NCI-H345 treated with DMSO at 0.1 percent for 48 hours (cell line): ENCODE data around the gene PRR36.

Experiments used
- DNase-seq: peaks from one replicate; lab custom pipeline; 2025; ENCODE audit not compliant: unreplicated experiment; lab: John Stamatoyannopoulos, UW

PRR36 gene

DNA sequence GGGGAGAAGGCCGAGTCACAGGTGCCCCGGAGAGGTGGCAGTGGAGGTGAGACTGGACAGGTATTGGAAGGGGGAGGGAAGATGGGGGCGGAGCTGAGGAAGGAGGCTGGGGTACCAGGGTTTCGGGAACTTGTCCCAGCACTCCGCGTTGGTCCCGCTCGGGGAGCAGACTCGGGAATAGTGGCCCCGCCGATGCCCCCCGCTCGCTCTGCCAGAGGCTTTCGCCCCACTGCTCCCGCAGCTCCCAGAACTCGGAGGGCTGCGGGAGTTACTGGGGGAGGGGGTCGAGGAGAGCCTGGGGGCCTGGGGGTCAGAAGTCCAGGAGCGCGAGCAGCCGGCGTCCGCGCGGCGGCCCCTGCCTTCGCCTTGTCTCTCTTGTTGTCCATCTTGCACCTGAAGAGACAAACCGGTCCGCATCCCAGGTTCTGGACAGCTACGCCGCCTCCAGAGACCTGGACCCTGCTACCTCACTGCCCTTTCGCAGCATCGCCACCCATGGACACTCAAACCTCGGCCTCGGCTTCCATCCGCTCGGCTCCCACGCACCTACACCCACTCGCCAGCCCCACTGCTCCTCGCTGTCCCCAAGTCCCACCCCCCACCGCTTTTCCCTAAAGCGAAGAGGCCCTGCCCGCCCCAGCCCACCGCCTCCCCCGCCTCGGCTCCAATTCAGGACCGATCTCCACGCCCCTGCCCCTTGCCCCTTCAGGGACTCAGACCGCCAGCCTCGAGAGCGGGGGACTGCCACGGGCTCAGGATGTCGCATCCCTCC is 700 bp downstream of the PRR36 start:
- no peak for DNase-seq

DNA sequence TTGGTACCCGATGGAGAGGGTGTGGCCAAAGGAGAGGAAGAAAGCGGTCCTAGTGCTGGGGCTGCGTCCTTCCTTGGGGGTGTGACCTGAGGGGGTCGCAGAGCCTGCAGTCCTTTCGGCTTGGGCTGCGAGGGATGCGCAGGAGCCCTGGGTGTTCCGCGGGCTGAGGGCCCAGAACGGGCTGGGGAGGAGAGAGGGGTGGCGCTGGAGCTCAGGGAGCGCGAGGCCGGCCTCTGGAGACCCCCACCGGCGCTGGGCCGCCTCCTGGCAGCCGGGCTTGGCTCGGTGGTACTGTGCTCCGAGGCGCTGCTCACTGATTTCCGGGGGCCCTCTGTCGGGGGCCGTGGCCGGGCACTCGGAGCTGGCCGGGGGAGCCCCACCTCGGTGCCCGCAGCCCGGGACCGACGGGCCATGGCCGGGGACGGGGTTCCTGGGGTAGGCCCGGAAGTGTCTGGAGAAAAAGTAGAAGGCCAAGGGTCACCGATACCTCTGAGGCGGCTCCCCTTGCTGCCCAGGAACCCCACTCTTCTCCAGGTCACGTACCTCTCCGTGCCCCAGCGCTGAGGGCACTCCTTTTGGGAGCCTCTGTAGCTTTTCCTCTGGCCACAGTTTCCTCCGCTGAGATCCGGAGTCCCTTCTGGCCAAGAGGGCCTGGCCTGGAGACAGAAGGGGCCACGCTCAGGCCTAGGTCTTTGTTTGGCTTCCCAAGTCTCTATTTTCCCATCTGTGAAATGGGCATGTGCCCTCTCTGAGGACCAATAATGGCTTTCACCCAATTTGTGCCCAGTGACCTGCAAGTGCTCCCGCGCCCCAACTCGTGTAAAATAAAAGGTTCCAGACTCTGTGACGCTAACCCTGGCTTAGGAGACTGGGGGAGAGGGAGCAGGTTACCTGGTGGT is 1.6 kb downstream of the PRR36 start:
- no peak for DNase-seq

DNA sequence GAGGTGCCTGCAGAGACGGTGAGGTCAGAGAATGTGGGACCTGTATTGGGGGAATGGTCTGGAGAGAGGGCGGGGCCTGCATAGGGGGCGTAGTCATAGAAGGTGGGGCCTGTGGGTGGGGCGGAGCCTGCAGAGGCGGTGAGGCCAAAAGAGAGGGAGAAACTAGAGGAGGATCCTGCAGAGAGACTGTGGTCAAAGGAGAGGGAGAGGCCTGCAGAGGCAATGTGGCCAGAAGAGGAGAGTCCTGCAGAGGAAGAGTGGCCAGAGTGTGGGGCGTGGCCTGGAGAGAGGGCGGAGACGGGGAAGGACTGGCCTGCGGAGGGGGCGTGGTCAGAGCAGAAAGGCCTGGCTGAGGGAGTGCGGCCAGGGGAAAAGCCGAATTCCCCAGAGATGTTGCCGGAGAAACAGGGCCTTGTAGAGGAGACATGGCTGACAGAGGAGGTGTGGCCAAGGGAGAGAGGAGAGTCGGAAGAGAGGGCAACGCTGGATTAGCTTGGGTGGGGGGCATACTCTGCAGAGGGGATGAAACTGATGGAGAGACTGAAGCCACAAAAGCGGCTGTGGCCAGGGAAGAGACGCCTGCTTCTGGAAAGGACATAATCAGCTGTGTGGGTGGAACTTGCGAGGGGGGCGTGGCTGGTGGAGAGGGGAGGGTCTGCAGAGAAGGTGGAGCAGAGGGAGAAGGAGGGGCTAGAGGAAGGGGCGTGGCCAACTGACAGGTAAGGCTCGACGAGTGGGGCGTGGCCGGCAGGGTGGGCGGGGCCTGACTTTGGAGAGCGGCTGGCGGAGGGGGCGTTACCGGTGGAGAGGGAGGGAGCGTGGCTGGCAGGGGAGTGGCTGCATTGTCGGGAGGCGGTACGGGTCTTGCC is 2.5 kb downstream of the PRR36 start:
- DNase-seq, result peak; percentile 39

DNA sequence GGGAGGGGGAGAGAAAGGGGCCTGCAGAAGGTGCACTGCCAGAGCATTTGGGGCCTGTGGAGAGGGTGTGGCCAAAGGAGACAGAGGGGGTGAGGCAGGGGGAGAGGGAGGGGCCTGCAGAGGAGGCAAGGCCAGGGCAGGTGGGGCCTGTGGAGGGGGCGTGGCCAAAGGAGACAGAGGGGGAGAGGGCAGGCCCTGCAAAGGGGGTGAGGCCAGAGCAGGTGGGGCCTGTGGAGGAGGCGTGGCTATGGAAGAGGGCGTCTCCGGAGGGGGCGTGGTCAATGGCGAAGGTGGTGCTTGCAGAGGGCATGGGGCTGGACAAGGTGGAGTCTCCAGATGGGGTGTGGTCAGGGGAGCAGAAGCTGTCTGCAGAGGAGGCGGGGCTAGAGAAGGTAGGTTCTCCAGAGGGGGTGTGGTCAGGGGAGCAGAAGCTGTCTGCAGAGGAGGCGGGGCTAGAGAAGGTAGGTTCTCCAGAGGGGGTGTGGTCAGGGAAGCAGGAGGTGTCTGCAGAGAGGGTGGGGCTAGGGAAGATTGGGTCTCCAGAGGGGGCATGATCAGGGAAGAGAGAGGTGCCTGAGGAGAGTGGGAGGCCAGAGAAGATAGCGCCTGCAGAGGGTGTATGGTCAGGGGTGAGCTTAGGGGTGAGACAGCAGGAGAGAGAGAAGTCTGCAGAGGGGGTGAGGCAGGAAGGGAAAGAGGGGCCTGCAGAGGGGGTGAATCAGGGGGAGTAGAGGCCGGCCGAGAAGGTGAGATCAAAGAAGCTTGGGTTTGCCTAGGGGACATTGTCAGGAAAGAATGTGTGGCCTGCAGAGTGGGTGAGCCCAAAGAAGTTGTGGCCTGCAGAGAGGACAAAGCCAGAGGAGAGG is 3.4 kb downstream of the PRR36 start:
- DNase-seq, result no peak

DNA sequence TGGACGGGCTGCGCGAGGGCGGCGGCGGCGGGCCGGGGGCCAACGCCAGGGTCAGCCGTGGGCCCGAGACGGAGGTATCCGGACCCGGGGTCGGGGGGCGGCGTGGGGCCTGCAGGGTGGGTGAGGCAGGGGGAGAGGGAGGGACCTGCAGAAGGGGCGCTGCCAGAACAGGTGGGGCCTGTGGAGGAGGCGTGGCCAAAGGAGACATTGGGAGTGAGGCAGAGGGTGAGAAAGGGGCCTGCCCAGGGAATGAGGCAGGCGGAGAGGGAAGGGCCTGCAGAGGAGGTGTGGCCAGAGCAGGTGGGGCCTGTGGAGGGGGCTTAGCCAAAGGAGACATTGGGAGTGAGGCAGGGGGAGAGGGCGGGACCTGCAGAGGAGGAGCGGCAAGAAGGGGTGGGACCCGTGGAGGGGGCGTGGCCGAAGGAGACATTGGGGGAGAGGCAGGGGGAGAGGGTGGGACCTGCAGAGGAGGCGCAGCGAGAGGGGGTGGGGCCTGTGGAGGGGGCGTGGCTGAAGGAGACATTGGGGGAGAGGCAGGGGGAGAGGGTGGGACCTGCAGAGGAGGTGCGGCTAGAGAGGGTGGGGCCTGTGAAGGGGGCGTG is 4.2 kb downstream of the PRR36 start:
- DNase-seq, result no peak

DNA sequence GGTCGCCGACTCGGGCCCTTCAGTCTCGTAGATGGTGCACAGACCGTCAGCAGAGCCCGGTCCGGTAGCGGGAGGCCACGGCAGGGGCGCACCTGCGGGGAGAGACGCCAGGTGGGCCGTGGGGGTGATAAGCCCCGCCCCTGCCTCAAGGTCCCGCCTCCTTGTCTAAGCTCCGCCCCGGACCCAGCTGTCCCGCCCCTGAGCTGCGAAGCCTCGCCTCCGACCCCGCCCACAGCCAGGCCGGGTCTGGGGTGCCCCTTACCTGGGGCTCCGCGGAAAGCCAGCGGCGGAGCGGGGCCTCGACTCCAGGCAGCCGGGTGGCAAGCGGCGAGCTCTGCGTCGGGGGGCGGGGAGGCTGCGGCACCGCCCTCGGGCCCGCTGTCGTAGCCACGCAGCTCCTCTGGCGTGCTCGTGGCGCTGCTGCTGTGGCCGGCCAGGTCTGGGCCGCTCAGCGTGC is 4.7 kb downstream of the PRR36 start:
- no peak for DNase-seq

DNA sequence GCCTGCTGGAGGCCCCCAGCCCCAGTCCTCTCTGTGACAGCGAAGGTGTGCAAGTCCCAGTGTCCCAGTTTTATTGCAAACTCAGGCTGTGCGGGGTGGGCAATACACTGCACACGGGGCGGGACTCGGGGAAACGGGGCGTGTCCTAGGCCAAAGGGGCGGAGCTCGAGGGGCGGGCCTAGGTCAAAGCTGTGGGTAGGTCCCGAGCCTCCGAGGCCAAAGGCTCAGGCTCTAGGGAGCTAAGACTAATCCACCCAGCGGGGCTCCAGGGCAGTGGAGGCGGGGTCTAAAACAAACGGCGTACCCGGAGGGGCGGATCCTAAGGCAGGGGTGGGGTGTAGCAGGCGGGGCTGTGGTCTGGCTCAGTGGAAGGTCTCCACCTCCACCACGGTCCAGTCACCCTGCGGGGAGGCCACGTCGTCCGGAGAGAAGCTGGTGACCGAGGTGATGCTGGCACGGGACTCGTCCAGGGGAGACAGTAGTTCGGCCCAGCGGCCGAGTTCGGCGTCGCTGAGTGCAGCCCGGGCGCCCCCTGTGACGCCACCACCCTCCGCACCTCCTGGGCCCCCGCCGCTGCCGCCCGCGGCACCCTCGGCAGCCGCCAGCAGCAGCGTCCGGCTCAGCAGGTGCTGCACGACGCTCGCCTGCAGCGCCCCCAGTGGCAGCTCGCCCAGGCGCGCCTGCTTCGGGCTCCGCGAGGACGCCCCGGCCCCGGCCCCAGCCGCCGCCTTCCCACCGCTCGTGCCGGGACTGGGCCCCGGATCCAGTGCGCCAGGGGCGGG is 5.3 kb downstream of the PRR36 start:
- DNase-seq, result no peak

DNA sequence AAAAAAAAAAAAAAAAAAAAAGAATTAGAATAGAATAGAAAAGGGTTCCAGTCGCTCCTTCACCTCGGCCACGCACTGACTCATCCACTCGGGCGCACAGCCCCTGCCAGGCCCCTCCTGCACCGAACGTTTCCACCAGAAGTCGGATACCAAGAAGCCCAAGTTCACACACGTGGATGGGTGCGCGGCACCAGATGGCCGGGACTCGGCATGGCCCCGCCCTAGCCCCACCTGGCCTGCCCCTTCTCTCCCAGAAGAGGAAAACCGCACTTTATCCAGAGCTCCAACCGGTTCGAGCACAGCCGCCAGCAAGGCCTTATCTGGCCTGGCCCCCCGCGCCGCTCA is 5.9 kb downstream of the PRR36 start:
- no peak for DNase-seq

DNA sequence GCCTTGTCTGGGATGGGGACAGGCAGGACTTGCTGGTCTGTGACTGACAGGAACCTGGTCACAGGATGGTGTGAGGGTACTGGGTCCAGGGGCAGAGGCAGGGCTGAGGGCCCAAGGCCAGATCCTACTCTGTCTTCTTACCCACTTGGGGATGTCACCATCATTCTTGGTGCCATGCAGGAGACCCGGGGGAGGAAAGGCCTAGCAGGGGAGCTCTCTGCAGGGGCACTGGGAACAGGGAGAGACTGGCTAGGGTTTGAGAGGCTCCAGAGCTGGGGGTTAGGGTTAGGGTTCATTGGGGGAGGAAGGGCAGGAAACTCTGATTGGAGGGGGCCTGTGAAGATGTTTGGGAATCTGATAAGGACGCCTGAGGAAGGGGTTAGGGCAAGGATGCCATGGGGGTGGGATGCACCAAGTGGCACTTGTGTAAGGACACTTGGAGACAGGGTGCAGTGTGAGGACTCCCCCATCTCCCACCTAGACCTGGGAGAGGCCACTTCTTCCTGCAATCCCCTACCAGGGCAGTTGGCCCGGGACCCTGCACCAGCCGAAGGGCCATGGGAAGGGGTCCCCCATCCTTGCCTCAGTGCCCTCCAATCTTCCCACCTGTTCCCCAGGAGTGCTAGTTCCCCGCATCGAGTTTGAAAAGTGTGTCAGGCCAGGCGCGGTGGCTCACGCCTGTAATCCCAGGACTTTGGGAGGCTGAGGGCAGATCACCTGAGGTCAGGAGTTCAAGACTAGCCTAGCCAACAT is 6.9 kb downstream of the PRR36 start:
- DNase-seq, result no peak

DNA sequence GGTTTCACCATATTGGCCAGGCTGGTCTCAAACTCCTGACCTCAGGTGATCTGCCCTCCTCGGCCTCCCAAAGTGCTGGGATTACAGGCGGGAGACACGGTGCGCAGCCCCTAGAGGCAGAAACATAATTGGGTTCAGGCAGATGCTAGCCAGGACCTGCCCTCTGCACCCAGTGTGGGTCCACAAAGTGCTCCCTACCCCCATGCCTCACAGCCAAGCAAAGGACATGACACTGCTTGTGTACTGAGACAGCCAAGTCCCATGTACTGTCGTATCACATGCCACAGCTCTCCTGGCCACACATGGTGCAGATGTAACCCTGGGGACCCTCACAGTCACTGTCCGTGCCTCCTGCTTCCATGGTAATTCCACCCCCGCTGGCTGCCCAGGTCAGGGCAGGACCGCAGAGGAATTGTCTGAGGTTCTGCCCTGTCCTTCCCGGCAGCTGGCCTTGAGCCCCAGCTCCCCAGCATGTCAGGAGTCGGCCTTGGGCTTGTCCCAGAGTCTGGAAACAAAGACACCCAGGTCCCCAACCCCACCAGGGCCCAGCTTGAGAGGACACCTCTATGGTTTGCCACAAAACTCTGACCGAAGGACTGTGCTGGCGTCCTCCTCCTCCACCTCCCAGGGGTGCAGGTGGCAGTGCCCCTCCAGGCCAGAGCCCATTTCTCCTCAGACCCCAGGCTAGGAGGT is 7.6 kb downstream of the PRR36 start:
- no peak for DNase-seq

DNA sequence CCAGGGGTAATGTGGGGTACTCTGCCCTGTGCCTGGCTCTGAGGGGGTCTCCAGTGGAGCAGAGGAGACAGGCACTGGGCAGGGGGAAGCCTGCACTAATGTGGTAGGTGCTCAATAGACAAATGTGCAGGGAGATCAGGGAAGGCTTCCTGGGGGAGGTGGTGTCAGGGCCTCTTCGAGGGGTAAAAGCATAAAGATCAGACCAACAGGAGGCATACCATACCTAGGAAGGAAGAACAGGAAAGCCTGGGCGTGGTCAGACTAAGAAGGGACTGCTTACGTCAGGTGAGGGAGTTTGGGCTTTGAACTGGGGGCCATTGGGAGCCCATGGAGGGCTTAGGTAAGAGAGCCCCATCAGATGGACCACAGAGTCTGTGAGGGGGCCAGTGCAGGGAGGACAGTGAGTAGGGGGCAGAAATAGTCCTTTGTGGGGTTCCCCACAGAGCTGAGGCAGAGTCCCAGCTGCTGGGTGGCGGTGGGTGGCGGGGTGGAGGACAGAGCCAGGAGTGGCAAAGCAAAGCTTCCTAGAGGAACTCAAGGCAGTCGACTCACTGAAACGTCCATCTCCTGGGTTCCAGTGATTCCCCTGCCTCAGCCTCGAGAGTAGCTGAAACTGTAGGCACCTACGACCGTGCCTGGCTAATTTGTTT is 8.8 kb downstream of the PRR36 start:
- DNase-seq, result no peak

DNA sequence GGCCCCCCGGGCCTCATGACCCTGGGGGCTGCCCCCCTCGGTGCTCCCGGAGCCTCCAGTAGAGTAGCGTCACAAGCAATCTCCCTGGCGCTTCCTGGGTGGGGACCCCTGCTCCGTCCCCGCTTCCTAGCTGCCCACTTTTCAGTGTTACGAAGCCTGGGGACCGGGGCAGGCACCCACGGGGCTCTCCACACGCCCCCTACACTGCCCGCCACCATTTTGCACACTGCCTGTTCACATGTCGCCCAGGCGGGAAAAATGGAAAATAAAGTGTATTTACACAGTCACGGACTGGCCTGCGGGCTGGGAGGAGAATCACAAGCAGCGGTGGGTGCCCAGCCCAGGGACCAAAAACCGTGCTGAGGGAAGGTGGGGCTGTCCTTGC is 9.5 kb downstream of the PRR36 start:
- no peak for DNase-seq

DNA sequence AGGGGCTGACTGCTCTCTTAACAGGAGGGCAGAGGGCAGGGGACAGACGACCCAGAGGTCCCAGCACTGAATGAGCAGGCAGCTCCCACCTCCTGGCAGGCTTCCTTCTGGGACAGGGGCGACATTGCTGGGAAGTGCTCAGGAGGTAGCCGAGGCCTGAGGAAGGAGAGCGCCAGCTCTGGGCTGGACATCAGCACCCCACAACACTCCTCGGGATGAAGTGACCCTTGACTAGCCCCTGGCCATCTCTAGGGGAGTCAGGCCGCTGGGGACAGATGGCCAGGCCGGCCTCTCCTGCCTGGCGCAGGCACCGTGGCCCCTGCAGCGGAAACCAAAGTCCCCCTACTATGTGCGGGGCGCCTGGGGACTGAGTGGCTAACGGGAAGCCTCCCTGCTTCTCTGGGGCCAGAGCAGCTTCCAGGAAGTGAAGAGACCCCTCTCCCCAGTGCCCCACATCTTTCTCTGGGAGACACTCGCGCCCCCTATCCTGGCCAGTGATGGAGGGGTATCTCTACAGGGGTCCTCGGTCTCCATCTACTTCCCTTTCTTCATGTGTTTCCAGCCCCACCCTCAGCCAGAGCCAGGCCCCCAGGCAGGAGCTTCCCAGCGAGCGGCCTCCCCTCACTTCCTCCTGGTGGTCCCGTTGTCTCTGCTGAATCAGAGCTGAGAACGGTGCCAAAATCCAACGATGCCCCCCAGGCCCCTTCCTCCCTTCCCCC is 10.1 kb downstream of the PRR36 start:
- DNase-seq, result no peak

DNA sequence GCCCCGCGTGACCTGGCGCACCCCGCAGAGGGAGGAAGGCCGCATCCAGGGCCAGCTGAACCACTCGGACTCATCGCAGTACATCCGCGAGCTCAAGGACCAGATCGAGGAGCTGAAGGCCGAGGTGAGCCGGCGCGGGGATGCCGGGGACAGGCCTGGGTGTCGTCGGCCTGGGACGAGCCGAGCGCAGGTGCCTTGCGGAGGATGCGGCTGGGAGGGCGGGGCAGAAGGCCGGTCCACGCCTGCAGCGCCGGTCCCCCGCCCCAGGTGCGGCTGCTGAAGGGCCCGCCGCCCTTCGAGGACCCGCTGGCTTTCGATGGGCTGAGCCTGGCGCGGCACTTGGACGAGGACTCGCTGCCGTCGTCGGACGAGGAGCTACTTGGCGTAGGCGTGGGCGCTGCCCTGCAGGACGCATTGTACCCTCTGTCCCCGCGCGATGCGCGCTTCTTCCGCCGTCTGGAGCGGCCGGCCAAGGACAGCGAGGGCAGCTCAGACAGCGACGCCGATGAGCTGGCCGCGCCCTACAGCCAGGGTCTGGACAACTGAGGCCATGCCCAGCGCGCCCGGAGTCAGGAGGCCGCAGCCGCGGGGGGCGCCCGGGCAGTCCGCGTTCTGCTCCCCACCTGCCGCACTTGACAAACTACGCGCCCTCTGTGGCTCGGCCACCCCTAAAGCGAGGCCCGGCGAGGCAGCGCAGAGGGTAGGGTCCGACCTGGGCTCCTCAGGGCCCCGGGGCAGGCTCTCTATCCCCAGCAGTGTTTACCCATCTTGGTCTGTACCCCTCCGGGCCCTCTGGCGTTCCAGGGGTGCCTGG is 10.8 kb downstream of the PRR36 start:
- no peak for DNase-seq

DNA sequence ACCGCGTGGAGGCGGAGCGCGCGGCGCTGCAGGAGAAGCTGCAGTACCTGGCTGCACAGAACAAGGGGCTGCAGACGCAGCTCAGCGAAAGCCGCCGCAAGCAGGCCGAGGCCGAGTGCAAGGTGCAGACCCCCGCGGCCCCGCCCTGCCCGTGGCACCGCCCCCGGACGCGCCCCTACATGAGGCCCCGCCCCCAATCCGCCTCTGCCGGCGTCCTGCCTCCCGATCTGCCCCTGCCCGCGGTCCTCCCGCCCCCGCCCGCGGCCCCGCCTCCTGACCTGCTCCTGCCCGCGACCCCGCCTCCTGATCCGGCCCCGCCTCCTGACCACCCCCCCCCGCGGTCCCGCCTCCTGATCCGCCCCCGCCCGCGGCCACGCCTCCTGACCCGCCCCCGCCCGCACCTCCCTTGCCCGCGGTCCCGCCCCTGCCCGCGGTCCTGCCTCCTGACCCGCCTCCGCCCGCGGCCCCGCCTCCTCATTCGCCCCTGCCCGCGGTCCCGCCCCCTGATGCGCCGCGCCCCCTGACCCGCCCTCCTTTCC is 11.7 kb downstream of the PRR36 start:
- DNase-seq, result no peak
